Neural crest cell (in vitro differentiated cells): ENCODE data around the gene CALY. TPM values are rescaled to one million over a fixed set of nuclear protein-coding genes. Genes with fewer than 3 reads are reported as not detected.

ENCODE experiments used
- DNase-seq: peaks from one replicate; pipeline ENCODE4 v3.0.0; 2021; ENCODE audit warnings: low read depth, mixed read lengths, low spot score
- H3K27ac Mint-ChIP-seq: one replicate; pipeline ENCODE4 v1.8.0; 2021; ENCODE audit warnings: mild to moderate bottlenecking, mixed read lengths; ENCODE audit not compliant: unreplicated experiment
- H3K27me3 Mint-ChIP-seq: 2 replicates; pipeline ENCODE4 v1.8.0; 2021; ENCODE audit warnings: low read depth, mild to moderate bottlenecking, mixed read lengths
- H3K36me3 Mint-ChIP-seq: 2 replicates; pipeline ENCODE4 v1.8.0; 2021; ENCODE audit warnings: low read depth, mild to moderate bottlenecking, mixed read lengths
- H3K4me1 Mint-ChIP-seq: 2 replicates; pipeline ENCODE4 v1.8.0; 2021; ENCODE audit warnings: mixed read lengths
- H3K4me3 Mint-ChIP-seq: one replicate; pipeline ENCODE4 v1.8.0; 2021; ENCODE audit warnings: mild to moderate bottlenecking, mixed read lengths
- H3K9me3 Mint-ChIP-seq: 2 replicates; pipeline ENCODE4 v1.8.0; 2021; ENCODE audit warnings: mixed read lengths
- total RNA-seq: library from RNA; stranded (reverse); gene quantifications from 2 replicates; pipeline ENCODE4 v1.2.1, GENCODE V29; 2021
- TF ChIP-seq, protein P1 (sequence below): fragments of 200-600 bp; sonication (generic); conservative IDR thresholded peaks from 2 replicates; pipeline ENCODE4 v1.5.0; 2021; ENCODE audit warnings: antibody characterized with exemption, mild to moderate bottlenecking

CALY gene
- total RNA-seq, 1 donor from 2014 or later = 0.89 TPM

DNA sequence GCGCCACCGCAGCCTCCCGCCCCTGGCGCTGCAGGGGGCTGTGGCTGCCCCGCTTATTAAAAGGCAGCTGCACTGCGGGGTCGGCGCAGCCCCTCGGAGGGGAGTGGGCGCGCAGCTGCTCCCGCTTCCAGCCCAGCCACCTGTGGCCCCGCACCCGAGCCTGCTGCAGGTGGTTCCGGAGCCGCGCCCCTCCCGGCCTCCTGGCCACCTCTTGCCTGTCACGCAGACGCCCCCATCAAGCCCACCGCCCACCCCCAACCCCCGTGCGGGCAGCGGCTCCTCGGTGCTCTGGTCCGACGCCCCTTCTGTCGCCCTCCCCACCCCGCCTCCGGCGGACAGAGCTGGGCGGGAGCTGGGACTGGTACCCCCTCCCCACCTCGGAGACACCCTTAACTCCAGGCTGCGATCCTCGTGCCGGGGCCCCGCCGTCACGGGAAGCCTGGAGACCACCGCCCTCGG is 549 bp downstream of the CALY start:
- H3K4me1 Mint-ChIP-seq = peaks cover 3% of the 10 kb centered on the region
- TF ChIP-seq, protein P1, sequence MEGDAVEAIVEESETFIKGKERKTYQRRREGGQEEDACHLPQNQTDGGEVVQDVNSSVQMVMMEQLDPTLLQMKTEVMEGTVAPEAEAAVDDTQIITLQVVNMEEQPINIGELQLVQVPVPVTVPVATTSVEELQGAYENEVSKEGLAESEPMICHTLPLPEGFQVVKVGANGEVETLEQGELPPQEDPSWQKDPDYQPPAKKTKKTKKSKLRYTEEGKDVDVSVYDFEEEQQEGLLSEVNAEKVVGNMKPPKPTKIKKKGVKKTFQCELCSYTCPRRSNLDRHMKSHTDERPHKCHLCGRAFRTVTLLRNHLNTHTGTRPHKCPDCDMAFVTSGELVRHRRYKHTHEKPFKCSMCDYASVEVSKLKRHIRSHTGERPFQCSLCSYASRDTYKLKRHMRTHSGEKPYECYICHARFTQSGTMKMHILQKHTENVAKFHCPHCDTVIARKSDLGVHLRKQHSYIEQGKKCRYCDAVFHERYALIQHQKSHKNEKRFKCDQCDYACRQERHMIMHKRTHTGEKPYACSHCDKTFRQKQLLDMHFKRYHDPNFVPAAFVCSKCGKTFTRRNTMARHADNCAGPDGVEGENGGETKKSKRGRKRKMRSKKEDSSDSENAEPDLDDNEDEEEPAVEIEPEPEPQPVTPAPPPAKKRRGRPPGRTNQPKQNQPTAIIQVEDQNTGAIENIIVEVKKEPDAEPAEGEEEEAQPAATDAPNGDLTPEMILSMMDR = no peak
- H3K27ac Mint-ChIP-seq = no peak overlapping the region
- DNase-seq = no peak
- no peaks in the 10 kb centered on the region for H3K9me3 Mint-ChIP-seq
- H3K27me3 Mint-ChIP-seq = peaks cover 45% of the 10 kb centered on the region
- peaks cover 5% of the 10 kb centered on the region for H3K36me3 Mint-ChIP-seq
- no peak overlapping the region for H3K4me3 Mint-ChIP-seq

DNA sequence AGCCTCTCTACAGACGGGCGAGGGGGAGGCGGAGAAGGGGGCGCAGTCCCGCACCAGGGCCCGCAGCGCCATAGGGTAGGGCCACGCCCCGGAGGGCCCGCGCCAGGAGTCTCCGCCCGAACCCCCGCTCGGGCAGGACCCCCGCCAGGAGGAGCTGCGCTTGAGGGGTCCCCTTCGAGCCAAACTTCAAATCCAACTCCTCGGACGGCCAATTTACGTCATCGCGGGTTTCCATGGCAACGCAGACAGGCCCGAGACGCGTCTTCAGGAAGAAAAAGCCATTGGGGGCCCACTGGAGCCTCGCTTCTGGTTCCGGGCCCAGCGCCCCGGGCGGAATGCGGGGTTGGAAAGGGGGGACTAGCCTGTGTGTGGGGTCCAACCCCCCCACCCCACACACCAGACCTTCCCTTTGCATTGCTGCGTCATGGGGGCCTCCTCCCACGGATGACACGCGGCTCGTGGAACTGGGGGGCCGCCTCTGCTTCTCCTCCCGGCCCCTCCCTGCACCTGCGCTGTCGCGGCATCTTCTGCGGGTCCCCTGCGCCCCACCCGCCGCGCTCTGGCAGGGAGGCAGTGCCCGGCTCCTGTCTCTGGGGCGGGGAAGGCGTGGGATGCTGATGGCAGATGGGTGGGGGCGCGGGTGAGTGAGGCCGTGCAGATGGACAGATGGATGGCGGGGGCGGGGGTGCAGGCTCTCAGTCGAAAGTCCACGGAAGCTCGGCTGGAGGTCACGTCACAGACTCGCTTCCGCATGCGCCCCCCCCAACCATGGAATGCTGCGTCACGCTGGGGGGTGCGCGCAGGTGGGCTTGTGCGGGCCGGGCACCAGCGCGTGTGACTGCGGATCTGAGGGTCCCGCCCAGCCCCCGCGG is 1.2 kb downstream of the CALY start:
- DNase-seq = peak; percentile 51
- no peak overlapping the region for H3K27ac Mint-ChIP-seq
- H3K36me3 Mint-ChIP-seq = peaks cover 5% of the 10 kb centered on the region
- H3K4me3 Mint-ChIP-seq = no peak overlapping the region
- no peaks in the 10 kb centered on the region for H3K9me3 Mint-ChIP-seq
- TF ChIP-seq, protein P1 = no peak
- peaks cover 3% of the 10 kb centered on the region for H3K4me1 Mint-ChIP-seq
- peaks cover 48% of the 10 kb centered on the region for H3K27me3 Mint-ChIP-seq

DNA sequence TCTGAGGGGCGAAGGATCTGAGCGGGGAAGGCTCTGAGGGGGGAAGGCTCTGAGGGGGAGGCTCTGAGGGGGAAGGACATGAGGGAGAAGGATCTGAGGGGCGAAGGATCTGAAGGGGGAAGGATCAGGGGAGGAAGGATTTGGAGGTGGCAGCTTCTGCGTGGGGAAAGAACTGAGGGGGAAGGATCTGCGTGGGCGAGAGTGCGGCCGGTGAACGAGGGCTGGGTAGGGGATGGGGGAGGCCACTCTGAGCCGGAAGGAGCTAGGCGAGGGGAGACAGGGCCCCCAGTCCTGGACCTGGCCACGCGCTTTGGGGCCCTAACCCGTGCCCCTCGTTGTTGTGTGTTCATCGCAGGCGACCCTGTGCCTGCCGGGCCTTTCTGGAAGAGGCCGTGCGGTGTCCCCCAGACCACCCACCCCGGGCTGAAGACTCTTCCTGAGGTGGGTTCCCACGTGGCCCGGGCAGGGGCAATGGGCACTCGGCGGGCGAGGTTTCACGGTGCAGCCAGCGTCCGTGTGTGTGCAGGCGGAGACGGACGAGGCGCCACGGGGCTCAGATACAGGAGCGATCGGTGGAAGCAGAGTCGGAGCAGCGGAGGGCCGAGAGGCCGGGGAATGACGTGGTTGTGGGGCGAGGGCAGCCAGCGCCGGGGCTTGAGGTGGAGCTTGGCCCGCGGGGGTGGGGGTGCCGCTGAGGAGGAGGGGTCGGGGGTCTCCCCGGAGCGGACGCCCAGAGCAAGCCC is 2.0 kb downstream of the CALY start:
- peaks cover 53% of the 10 kb centered on the region for H3K27me3 Mint-ChIP-seq
- H3K27ac Mint-ChIP-seq = no peak overlapping the region
- H3K4me3 Mint-ChIP-seq = no peak overlapping the region
- TF ChIP-seq, protein P1 = no peak
- no peak for DNase-seq
- peaks cover 5% of the 10 kb centered on the region for H3K36me3 Mint-ChIP-seq
- peaks cover 7% of the 10 kb centered on the region for H3K4me1 Mint-ChIP-seq
- H3K9me3 Mint-ChIP-seq = no peaks in the 10 kb centered on the region

DNA sequence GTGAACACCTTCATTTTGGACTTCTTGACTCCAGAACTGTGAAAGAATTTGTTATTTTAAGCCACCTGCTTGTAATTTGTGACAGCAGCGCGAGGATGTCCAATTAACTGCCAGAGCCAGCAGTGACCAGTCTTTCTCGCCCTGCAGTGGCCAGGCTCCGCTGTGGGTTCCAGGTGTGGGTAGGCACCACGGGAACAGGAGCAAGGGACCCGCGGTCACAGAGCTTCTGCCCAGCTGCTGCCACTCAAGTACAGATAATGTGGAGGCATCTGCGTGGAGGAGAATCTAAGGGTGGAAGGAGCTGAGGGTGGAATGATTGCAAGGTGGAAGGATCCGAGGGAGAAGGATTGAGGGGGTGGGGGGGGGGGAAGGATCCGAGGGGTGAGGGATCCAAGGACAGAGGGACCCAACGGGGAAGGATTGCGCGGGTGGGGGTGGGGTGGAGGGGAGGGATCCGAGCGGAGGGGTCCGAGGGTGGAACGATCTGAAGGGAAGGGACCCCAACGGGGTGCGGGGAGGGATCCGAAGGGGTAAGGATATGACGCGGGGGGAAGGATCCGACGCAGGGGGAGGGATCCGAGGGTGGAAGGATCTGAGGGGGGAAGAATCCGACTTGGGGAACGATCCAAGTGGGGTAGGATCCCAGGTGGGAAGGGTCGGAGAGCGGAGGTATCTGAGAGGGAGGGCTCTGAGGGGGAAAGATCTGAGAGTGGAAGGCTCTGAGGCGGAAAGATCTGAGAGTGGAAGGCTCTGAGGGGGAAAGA is 3.6 kb downstream of the CALY start:
- no peak for DNase-seq
- Mint-ChIP-seq H3K27me3 (peaks cover 68% of the 10 kb centered on the region), H3K36me3 (peaks cover 5% of the 10 kb centered on the region), H3K4me1 (peaks cover 11% of the 10 kb centered on the region), H3K4me3 (no peak overlapping the region), H3K27ac (no peak overlapping the region), H3K9me3 (no peaks in the 10 kb centered on the region)
- TF ChIP-seq, protein P1 = no peak

GRCh38 chr10:133329491-133330202 is 7.0 kb downstream of the CALY start:
- H3K27me3 Mint-ChIP-seq = peaks cover 87% of the 10 kb centered on the region
- H3K36me3 Mint-ChIP-seq = peaks cover 5% of the 10 kb centered on the region
- DNase-seq = peak; percentile 91
- peak overlapping the region; percentile 66 for H3K4me3 Mint-ChIP-seq
- TF ChIP-seq, protein P1 = peak; percentile 99
- H3K4me1 Mint-ChIP-seq = peaks cover 11% of the 10 kb centered on the region
- H3K9me3 Mint-ChIP-seq = no peaks in the 10 kb centered on the region
- no peak overlapping the region for H3K27ac Mint-ChIP-seq
